MM.1S (cell line): ENCODE results near the gene NOS2.
"Not testable (repeated sequence)": the region's sequence is repeated elsewhere in the genome, so short reads cannot be mapped to it uniquely, and the experiment has no call there.

ENCODE experiments used
- DNase-seq: peaks from one replicate; pipeline ENCODE4 v3.0.0-alpha.2; 2015
- H2AFZ ChIP-seq: fragments of 300-600 bp; sonication (generic); 2 replicates; pipeline ENCODE4 v1.6.0; 2016; ENCODE audit warnings: antibody characterized with exemption, low read length
- H3F3A ChIP-seq: fragments of 300-600 bp; sonication (generic); 2 replicates; pipeline ENCODE4 v1.6.1; 2016; ENCODE audit warnings: mild to moderate bottlenecking, antibody characterized with exemption, low read length, moderate library complexity, mixed read lengths; ENCODE audit not compliant: insufficient read depth
- H3K27ac ChIP-seq: fragments of 300-600 bp; sonication (generic); 2 replicates; pipeline ENCODE4 v1.5.1; 2016; ENCODE audit warnings: mild to moderate bottlenecking, low read length
- H3K27me3 ChIP-seq: fragments of 300-600 bp; sonication (generic); replicated peaks from 2 replicates; pipeline ENCODE4 v1.6.0; 2016; ENCODE audit warnings: low read length; ENCODE audit not compliant: insufficient read depth
- H3K36me3 ChIP-seq: fragments of 300-600 bp; sonication (generic); replicated peaks from 2 replicates; pipeline ENCODE4 v1.6.1; 2016; ENCODE audit warnings: mild to moderate bottlenecking, low read length, mixed read lengths; ENCODE audit not compliant: insufficient read depth
- H3K4me1 ChIP-seq: fragments of 300-600 bp; sonication (generic); 2 replicates; pipeline ENCODE4 v1.6.1; 2016; ENCODE audit warnings: low read length, mixed read lengths
- H3K4me2 ChIP-seq: fragments of 300-600 bp; sonication (generic); 2 replicates; pipeline ENCODE4 v1.6.0; 2016; ENCODE audit warnings: low read depth, low read length
- H3K4me3 ChIP-seq: fragments of 300-600 bp; sonication (generic); 2 replicates; pipeline ENCODE4 v1.5.1; 2016; ENCODE audit warnings: low read length, mixed read lengths
- H3K79me2 ChIP-seq: fragments of 300-600 bp; sonication (generic); 2 replicates; pipeline ENCODE4 v1.6.1; 2016; ENCODE audit warnings: mixed run types, low read length, mixed read lengths
- H3K9ac ChIP-seq: fragments of 300-600 bp; sonication (generic); 2 replicates; pipeline ENCODE4 v1.6.1; 2016; ENCODE audit warnings: low read length, mixed read lengths
- H3K9me2 ChIP-seq: fragments of 300-600 bp; sonication (generic); replicated peaks from 2 replicates; pipeline ENCODE4 v1.6.1; 2016; ENCODE audit warnings: mild to moderate bottlenecking, low read length, mixed read lengths; ENCODE audit not compliant: insufficient read depth
- H3K9me3 ChIP-seq: fragments of 300-600 bp; sonication (generic); replicated peaks from 2 replicates; pipeline ENCODE4 v1.6.1; 2016; ENCODE audit warnings: mild to moderate bottlenecking, low read length, mixed read lengths; ENCODE audit not compliant: insufficient read depth
- H4K20me1 ChIP-seq: fragments of 300-600 bp; sonication (generic); 2 replicates; pipeline ENCODE4 v1.6.1; 2016; ENCODE audit warnings: mild to moderate bottlenecking, low read length, moderate library complexity, mixed read lengths; ENCODE audit not compliant: insufficient read depth
- CTCF ChIP-seq: fragments of 300-600 bp; sonication (generic); IDR thresholded peaks from 2 replicates; pipeline ENCODE4 v1.5.1; 2016; ENCODE audit warnings: antibody characterized with exemption, low read length, mixed read lengths
- EZH2 ChIP-seq: fragments of 300-600 bp; sonication (generic); optimal IDR thresholded peaks from 2 replicates; pipeline ENCODE3; 2017; ENCODE audit warnings: low read depth, mild to moderate bottlenecking, antibody characterized with exemption, low read length, mixed read lengths
- EZH2phosphoT487 ChIP-seq: fragments of 300-600 bp; sonication (generic); IDR thresholded peaks from 2 replicates; pipeline ENCODE4 v1.6.1; 2018; ENCODE audit warnings: antibody characterized with exemption, low read length

Gene NOS2

GRCh38 chr17:27751622-27752490, 48.5 kb downstream of the NOS2 start:
- H3K4me1 ChIP-seq = no peaks in the 10 kb centered on the region
- no peak for DNase-seq
- no peaks in the 10 kb centered on the region; the same call in 1 of the 2 replicates for H3K27me3 ChIP-seq
- no peak overlapping the region for H3K9ac ChIP-seq
- TF ChIP-seq EZH2phosphoT487 (no peak), EZH2 (no peak), CTCF (no peak)
- no peak overlapping the region for H3K27ac ChIP-seq
- H3K79me2 ChIP-seq = no peaks in the 10 kb centered on the region
- no peak overlapping the region for H3K4me2 ChIP-seq
- no peak overlapping the region for H3K4me3 ChIP-seq
- no peaks in the 10 kb centered on the region for H3K9me3 ChIP-seq
- no peaks in the 10 kb centered on the region for H4K20me1 ChIP-seq
- no peak overlapping the region for H2AFZ ChIP-seq
- no peaks in the 10 kb centered on the region for H3K9me2 ChIP-seq
- no peaks in the 10 kb centered on the region for H3F3A ChIP-seq
- H3K36me3 ChIP-seq = no peaks in the 10 kb centered on the region

- Histone ChIP-seq H3K9me2 (no peaks in the 10 kb centered on the region), H3K36me3 (no peaks in the 10 kb centered on the region), H3K27ac (no peak overlapping the region), H2AFZ (no peak overlapping the region), H3K9me3 (no peaks in the 10 kb centered on the region), H3K9ac (no peak overlapping the region), H3K4me1 (no peaks in the 10 kb centered on the region), H3F3A (no peaks in the 10 kb centered on the region), H3K4me2 (no peak overlapping the region), H4K20me1 (no peaks in the 10 kb centered on the region), H3K27me3 (no peaks in the 10 kb centered on the region; the same call in 1 of the 2 replicates), H3K79me2 (no peaks in the 10 kb centered on the region), H3K4me3 (no peak overlapping the region)
- TF ChIP-seq CTCF (no peak), EZH2 (no peak), EZH2phosphoT487 (no peak)
- no peak for DNase-seq
Measured at GRCh38 chr17:27751166-27751565, 49.2 kb downstream of the NOS2 start.

- not testable (repeated sequence) for H3K4me3 ChIP-seq, H4K20me1 ChIP-seq, H3K4me1 ChIP-seq, DNase-seq, H3K79me2 ChIP-seq, H3K27me3 ChIP-seq, H3K9me3 ChIP-seq, H3K4me2 ChIP-seq, H3K36me3 ChIP-seq, H3K9me2 ChIP-seq, H3F3A ChIP-seq, H2AFZ ChIP-seq, H3K27ac ChIP-seq, H3K9ac ChIP-seq
Measured at GRCh38 chr17:27749562-27750150, 50.7 kb downstream of the NOS2 start.

GRCh38 chr17:27748360-27748825, 51.9 kb downstream of the NOS2 start:
- no peak for TF ChIP-seq EZH2
- TF ChIP-seq EZH2phosphoT487 = no peak
- no peak; the same call in 1 of the 2 replicates for TF ChIP-seq CTCF
- H3K27me3 ChIP-seq = no peaks in the 10 kb centered on the region
- no peaks in the 10 kb centered on the region for H3K9me3 ChIP-seq
- DNase-seq = no peak
- H3K4me3 ChIP-seq = no peak overlapping the region
- no peaks in the 10 kb centered on the region for H3K9me2 ChIP-seq
- H3F3A ChIP-seq = no peaks in the 10 kb centered on the region
- H3K27ac ChIP-seq = no peak overlapping the region
- H3K9ac ChIP-seq = no peak overlapping the region
- no peak overlapping the region for H2AFZ ChIP-seq
- H3K36me3 ChIP-seq = no peaks in the 10 kb centered on the region
- H3K4me2 ChIP-seq = no peak overlapping the region
- no peaks in the 10 kb centered on the region for H4K20me1 ChIP-seq
- H3K4me1 ChIP-seq = no peaks in the 10 kb centered on the region
- H3K79me2 ChIP-seq = no peaks in the 10 kb centered on the region
